Measurements from ENCODE around the gene NKPD1.

Gene NKPD1

DNA sequence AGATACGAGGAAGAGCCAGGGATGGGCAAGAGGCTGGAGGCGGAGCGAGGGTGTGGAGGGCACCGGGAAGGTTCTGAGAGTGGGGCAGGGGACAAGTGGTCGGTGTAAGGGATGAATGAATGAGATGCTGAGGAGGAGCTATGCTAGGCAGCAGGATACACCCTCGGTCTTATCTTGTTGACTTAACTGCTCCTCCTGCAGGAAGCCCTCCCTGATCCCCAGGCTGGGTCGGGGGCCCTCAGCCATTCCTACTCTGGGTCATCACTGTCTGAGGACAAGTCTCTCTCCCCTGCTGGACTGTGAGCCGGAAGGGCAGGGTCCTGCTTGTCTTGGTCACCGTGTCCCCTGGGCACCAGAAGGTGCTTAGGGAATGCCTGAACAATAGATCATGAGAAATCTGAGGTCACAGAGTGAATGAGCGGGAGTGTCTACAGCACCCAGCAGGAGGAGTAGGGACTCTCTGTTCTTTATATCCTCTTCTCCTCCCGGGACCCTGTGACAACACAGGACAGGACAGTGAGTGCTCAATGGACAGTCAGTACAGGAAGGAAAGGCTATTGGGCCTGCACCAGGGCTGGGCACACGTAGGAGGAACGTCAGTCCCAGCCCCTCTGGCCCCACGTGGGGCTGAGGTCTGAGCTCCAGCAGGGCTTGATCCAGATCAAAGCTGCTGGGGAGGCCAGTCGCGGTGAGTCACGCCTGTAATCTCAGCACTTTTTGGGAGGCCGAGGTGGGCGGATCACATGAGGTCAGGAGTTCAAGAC is 6.5 kb downstream of the NKPD1 start:
- no peak for DNase-seq

DNA sequence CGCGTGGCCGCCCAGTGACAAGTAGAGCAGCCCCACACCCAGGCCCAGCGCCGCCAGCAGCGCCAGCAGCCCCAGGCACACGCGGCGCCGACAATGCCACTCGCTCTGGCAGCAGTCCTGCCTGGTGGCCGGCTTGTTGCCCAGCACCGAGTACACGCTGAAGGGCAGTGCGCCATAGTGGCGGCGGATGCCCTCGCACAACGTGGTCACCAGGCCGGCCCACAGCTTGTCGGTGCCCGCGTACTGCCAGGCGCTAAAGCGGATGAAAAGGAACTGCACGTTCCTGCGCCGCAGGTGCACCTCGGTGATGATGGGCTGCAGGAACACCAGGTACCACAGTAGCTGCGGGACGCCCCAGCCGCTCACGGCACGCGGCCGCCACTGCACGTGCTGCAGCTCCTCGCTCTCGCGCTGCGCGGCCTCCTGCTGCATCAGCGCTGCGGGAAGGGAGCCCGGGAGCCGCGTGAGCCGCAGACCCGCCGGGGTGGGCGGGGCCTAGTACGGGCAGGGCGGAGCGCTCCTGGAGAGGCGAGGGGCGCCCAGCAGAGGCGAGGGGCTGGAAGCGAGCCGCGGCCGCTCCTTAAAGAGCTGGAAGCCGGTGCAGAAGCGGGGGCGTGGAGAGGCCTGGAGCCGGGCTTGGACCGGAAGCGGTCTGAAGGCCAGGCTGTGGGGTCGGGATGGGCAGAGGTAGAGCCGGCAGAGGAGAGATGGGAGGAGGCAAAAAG is 7.3 kb downstream of the NKPD1 start:
- peak; percentile 42 for DNase-seq

DNA sequence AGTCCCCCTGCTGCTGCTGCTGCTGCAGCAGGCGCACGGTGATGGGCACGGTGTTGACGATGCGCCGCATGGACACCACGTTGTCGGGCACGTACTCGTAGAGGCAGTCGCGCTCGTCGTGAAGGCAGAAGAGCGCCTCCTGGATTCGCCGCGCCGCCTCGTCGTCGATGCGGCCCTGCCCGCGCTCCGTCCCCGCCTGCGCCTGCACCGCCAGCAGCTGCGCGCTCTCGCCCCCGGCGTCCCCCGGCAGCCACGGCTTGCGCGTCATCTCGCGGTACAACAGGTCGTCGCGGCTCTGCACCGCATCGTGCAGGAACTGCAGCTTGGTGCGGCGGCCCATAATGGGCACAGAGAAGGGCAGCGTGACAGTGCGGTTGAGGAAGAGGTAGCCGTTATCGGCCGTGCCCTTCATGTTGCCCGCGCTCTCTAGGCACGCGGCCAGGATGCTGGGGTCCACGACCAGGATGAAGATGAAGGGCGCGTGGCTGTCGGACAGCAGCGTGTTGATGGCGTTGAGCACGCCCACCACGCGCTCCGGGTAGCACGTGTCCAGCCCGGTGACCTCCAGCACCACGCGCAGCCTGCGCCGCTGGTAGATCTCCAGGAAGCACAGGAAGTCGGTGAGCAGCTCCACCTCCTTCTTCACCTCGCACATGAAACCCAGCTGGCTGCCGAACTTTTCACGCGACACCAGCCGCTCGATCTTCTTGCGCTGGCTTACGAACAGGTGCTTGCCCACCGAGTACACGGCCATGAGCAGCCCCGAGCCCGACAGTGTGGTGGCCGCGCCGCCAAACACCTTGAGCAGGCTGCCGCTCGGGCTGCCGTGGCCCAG is 8.1 kb downstream of the NKPD1 start:
- no peak for DNase-seq

DNA sequence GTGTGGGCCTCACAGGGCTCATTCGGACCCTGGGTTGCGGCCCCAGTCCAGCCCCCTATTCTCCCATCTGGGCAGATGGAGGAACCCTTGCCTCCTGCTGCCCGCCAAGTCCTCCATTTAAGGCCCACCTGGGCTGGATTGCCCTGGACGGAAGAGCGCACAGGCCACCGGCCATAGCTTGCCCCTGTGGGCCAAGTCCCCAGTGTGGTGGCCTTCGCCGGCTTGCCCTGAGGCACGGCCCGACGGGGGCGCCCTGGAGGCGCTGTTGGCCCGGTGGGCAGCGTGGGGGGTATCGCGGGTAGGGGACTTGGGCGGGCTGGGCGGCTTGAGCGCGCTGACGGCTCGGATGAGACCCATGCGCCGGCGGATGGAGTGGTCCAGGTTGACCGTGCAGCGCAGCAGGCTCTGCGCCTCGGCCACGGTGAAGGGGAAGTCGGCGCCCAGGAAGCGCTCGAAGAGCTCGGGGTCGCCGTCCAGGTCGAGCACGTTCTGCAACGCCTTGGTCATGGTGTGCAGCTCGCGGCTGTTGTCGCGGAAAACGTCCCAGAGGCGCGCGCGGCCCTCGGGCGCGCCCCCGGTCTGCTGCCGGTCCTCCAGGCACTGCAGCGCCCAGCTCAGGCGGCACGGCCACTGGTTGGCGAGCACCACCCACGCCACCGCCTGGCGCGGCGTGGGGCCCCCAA is 8.8 kb downstream of the NKPD1 start:
- no peak for DNase-seq

DNA sequence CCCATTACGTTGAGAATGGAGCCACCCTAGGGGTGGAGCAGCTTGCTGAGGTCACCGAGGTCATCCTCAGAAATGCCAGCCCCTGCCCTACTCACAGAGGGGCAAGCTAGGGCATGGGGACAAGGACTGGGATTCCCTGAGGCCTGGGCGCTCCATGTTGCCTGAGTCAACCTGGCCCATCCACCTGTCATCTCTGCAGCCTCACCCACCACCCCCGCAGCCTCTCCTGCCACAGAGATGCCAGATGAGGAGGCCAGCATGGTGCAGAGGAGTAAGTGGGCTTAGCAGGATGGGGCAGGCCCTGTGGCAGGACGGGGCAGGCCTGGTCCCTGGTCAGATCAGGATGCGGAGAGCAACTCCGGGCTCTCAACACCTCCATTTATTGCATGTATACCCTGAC is 9.5 kb downstream of the NKPD1 start:
- DNase-seq: no peak

DNA sequence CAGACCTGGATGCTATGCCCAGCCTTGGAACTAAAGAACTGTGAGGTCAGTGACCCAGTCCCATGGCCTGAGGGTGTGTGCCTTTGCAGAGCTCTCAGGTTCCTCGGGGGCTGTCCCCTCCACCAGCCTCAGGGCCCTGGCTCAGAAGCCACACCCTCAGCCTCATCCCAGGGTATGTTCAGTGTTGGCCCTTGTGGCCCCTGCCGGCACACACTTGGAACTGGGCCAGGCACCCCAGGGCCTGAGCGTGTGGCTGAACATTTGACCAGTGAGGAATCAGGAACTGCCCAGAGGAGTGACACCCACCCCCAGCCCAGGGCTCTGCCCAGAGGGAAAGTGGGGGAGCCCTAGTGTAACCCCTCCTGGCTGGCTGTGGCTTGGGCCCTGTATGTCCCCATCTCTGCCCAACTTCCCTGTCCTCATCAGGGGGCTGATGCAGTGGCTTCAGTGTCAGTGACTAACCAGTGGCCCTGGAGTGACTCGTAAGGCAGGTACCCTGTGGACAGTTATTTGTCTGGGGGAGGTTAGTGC is 10.0 kb downstream of the NKPD1 start:
- DNase-seq: no peak

DNA sequence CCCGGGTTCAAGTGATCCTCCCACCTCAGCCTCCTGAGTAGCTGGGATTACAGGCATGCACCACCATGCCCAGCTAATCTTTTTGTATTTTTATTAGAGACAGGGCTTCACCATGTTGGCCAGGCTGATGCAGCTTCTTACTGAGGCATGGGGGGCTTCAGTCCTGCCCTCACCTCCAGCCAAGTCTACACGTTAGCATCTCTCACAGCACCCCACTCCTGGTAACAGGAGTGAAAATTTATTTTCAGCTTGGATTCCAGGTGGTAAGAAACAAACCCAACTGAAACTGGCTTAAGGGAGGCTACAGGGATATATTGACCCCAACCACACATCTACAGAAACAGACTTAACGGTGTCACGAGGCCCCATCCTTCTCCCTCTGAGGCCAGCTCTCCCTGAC is 10.6 kb downstream of the NKPD1 start:
- DNase-seq: no peak

DNA sequence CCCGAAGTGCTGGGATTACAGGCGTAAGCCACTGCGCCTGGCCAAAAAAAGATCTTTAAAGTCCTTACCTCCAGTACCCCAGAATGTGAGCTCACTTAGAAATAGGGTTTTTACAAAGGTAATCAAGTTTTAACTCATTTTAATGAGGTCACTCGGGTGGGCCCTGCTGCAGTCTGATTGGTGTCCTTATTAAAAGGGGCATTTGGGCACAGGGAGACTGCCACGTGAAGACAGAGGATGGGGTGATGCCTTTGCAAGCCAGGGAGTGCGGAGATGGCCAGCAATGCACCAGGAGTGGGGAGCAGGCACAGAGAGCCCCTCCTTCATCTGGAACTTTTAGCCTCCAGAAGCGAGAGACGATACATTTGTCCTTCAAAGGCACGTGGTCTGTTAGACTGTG is 11.7 kb downstream of the NKPD1 start:
- no peak for DNase-seq

DNA sequence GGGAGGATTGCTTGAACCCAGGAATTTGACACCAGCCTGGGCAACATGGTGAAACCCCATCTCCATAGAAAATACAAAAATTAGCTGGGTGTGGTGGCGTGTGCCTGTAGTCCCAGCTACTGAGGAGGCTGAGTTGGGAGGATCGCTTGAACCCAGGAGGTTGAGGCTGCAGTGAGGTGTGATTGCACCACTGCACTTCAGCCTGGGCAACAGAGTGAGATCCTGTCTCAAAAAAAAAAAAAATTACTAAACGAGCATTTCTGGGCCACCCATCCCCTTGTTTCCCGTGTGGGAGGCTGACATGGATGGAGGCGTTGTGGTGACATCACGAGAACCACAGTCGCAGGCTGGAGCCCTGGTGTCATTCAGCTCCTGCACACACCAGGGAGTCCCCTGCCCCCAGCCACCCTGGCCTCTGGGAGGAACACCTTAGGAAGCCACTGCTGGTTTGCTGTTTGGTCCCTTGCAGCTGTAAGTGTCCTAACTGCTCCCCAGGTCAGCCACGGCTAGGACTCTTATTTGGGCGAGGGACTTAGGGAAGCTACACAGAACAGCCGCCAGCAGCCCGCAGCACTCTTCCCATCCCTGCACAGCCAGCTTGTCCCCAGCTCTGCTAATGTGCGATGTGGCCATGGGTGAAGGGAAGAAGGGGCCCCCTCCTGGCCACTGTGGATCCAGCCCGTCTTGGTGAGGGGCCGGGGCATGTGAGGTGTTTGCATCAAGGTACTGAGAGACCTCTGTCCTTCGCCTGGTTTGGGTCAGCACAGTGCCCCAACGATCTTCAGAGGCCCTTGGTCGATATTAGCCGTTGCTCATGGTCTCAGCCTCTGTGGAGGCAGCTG is 12.7 kb downstream of the NKPD1 start:
- DNase-seq: no peak

DNA sequence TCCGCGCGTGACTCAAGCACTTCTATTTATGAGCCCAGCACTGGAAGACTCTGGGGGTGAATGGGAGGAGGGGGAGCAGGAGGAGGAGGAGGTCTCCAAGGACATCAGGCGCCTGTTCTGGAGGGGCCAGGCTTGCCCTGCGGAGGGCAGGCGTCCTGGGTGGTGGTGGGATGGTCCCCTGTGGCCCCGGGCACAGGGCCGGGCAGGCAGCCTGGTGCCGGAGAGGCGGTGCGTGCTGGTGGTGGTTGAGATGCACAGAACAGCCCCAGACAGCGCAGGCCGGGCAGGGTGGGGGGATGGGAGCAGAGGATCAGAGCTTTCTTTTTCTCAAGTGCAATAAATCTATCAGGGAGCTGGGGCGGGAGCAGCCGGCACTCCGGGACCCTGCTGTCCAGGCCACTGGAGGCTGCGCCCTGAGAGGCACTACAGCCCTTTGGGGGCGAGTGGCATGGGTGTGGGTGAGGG is 14.0 kb downstream of the NKPD1 start:
- DNase-seq: no peak

DNA sequence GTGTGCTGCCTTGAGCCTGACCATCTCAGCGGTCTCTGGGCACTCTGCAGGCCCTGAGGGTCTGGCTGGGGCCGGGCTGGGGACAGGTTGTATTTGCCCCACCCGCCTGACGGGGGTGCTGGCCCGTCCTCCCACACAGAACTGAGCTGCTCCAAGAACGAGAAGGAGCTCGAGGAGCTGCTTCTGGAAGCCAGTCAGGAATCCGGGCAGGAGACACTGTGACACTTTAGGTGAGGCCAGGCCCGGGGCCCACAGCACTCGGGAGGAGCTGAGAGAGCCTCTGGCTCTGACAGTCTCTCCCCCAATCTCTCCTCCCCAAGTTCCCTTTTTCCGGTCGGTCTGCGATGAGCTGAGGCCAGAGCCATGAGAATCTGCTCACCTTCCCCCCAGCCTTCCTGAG is 14.5 kb downstream of the NKPD1 start:
- DNase-seq: no peak

DNA sequence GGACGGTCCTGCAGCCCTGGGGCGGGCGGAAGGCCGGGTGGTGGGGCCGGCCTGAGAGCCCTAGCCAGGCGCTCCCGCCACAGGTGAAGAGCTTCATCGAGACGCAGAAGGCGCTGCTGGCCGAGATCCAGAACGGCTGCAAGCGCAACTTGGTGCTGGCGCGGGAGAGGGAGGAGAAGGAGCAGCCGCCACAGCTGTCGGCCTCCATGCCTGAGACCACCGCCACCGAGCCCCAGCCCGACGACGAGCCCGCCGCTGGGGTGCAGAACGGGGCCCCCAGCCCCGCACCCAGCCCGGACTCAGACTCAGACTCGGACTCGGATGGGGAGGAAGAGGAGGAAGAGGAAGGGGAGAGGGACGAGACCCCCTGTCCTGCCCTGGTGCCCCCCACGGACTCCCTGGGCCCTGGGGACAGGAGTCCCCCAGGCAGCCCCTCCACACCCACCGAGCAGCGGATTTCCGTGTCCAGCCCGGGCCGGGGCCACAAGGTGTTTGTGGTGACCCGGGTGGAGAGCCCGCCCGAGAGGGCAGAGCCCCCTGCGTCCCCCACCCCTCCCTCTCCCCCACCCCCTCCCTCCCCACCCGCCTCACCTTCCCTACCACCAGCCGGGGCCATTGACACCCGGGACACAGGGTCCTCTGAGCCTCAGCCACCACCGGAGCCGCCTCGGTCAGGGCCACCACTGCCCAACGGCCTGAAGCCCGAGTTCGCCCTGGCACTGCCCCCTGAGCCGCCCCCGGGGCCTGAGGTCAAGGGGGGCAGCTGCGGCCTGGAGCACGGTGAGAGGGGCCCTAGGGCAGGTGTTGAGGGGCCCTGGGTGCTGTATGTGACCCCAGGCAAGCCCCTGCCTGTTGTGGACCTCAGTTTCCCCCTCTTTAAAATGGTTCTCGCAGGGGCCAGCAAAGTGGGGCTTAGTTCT is 15.3 kb downstream of the NKPD1 start:
- no peak for DNase-seq

DNA sequence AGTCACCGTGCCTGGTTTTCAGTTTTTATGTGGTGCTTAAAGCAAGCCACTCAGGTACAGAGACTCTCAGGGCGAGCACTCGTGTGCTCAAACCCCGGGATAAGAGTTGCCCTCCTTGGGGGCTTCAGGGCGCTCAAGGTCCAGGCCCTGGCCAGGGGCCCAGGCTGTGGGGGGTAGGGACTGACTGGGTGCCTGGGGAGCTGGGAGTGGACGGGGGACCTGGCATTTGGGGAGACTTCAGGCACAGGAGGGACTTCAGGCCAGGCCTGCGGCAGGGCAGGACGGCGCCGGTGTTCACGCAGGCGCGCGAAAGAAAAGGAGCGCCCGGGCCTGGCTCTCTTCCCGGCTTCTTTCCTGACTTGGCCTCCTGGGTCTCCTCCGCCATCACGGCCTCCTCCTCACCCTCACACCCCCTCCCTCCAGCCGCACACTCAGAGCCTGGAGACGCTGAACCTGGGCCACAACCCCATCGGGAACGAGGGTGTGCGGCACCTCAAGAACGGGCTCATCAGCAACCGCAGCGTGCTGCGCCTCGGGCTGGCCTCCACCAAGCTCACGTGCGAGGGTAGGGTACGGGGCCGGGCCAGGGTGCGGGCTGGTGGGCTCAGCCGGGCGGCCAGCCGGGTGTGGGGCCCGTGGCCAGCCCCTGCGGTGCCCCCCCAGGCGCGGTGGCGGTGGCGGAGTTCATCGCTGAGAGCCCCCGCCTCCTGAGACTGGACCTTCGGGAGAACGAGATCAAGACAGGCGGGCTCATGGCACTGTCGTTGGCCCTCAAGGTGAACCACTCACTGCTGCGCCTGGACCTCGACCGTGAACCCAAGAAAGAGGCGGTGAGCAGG is 16.1 kb downstream of the NKPD1 start:
- no peak for DNase-seq

DNA sequence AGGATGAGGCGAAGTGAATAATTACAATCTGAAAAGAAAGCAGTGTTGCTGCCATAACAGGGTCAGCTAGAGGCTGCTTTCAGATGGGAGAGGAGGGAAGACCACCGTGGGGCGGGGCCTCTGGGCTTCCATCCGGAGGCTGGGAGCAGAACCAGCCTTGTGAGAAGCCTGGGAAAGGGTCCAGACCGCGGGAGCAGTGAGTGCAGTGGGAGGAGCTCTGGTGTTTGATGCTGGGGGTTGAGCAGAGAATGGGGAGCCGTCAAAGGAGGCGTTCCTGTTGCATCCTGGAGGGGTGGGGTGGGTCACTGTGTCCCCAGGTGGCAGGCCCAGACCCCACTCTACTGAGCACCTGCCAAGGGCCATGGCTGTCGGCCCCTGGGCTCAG is 18.1 kb downstream of the NKPD1 start:
- no peak for DNase-seq

DNA sequence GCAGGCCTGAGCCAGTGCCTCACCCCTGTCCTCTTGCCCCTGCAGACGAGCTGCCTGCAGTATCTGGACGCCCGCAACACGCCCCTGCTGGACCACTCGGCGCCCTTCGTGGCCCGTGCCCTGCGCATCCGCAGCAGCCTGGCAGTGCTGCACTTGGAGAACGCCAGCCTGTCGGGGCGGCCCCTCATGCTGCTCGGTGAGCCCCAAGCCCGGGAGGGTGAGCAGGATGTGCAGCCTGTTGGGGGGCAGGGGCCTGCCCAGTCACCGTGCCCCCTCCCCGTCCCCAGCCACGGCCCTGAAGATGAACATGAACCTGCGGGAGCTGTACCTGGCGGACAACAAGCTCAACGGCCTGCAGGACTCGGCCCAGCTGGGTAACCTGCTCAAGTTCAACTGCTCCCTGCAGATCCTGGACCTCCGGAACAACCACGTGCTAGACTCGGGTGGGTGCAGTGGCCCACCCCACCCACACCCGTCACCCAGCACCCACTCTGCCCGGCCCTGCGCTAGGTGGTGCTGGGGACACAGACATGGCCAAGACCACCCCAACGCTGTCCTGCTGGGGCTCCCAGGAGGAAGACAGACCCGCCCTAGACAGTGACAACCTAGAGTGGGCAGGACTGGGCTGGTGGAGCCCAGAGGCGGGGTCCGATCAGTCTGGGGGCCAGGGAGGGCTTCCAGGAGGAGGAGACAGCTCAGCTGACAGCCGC is 18.6 kb downstream of the NKPD1 start:
- DNase-seq: no peak

DNA sequence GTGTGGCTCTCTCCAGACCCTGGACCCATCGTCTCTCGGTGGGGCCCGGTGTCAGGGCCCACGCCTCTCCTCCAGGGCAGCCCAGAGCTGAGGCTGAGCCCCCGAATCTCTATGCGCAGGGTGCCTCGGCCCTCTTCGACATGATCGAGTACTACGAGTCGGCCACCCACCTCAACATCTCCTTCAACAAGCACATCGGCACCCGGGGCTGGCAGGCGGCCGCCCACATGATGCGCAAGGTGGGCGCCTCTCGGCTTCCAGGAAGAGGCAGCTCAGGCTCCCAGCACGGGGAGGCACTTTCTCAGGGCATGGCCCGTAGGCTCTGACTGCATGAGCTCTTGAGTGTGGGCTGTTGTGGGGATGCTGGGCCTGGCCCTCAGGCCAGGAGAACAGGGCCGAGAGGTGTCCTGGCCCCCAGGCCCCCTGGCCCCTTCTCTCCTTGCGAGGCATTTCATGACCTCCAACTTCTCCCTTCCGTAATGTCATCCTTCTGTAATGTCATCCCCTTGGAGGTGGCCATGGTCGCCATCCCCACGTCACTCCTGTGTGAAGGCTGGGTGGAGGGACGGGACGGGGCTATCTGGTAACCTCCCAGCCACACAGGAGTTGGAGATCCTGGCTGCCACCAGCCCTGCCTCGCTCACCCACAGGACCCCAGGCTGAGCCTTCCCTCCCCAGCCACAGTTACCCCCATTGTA is 19.4 kb downstream of the NKPD1 start:
- DNase-seq: no peak

DNA sequence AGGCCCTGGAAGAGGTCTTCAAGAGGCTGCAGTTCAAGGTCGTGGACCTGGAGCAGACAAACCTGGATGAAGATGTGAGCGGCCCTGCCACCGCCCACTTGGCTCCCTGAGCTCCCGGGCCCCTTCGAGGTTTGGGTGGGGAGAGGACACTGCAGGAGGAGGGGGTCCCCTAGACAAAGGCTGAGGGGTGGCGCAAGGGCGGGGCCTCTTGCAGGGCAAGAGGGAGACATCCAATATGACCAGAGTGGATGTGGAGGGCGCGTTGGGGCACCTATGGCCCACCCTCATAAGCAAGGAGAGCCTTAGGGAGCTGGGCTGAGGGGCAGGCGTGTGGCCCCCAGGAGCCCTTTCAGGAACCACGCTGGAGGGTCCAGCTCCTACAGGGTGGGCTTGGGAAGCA is 20.2 kb downstream of the NKPD1 start:
- DNase-seq: no peak

DNA sequence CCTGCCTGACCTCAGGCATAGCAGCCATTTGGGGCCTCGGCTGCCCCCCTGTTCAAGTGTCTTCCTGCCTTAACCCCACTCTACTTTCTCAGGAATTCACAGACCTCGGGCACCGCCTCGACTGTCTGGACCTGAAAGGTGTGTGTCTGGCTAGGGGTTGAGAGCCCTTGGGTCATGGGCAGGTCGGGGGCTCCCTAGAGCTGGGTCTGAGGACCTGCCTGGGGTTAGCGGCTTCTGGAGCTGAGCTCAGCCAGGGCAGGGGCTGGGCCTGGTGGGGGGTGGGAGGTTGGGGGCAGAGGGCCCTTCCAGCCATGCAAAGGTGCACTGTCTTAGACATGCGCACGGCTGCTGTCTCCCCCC is 20.7 kb downstream of the NKPD1 start:
- no peak for DNase-seq

Measured in NCI-H2171 (cell line).